ENCODE results near the gene HS3ST4.
"Not testable (repeated sequence)": the region's sequence is repeated elsewhere in the genome, so short reads cannot be mapped to it uniquely, and the experiment has no call there.

HS3ST4 gene

DNA sequence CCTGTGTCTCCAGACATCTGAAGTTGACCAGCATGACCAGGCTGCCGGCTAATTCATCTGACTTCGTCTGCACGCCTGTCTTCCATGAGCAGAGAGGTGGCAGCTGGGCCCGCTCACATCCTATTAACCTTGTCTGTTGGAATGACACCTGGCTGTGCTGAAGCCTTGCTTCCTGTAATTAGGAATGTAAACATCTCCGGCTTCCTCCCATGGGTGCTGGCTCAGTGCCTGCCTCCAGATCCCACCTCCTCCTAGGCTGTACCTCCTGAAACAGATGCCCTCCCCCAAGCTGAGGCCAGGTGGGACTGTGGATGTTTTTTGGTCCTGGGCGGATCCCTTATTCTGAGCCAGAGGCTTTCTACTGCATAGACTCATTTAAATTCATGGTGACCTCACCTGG is 296.3 kb downstream of the HS3ST4 start:
- DNase-seq, result no peak

DNA sequence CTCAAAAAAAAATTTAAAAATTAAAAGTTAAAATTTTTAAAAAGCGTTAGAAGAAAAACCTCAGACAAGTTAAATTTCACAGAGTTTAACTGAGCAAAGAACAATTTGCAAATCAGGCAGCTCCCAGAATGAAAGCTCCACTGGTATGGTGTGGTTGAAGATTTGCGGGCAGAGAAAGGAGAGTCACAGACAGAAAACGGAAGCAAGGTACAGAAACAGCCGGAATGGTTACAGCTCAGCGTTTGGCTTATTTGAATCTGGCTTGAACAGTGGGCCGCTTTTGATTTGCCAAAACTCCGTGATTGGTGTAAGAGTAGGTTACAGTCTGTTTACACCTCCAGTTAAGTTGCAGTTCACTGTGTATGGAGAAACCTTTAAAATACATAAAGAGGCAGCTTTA is 297.1 kb downstream of the HS3ST4 start:
- DNase-seq, result no peak

DNA sequence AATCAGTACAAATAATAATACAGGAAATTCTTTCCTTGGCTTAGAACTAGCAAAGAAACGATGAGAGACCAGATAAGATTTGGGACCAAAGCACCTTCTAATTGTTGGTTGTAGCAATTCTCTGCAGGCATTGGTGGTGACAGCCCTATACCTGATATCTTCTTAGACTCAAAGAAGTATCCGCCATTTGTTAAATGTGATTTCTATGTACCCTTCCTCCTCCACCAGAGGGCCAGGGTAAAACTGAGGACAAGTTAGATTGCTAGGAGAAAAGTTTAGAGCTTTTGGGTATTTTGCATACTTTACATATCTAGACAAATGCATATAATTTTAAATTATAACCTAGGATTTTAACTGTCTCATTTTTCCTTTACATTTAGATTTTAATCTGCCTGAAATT is 304.3 kb downstream of the HS3ST4 start:
- no peak for DNase-seq

DNA sequence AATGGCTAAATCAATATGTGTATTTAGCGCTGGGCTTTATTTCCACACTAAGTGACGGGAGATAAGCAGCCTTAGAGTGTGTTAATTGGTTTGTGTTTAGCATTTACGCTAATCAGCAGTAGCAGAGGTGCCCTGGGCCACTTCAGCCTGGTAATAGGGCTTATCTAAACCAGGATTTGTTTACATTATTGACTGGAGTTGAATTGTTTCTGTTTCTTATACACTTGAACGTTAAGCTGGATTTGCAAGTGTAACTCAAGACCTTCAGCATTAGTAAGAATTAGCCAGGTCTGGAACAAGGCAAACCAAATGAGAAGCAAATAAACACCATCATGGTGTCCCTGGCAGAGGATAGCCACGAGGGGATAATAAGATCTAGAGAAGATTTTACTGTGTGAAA is 313.6 kb downstream of the HS3ST4 start:
- DNase-seq, result no peak

DNA sequence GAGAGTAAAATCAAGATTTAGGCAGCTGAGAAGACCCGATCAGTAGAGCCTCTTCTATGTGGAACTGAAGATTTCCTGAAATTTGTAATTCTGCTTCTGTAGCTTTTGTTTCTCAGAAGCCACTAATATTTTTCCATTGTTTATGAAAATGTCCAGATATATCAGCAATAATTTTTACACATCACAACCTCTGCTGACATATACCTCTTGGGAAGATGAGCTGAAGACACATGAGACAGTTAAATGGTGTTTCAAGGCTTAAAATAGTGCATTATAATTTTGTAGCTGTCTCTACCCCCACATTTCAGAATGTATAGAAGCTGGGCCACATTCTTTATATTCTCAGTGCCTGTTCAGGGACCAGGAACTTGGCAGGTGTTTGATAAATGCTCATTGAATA is 320.6 kb downstream of the HS3ST4 start:
- no peak for DNase-seq

DNA sequence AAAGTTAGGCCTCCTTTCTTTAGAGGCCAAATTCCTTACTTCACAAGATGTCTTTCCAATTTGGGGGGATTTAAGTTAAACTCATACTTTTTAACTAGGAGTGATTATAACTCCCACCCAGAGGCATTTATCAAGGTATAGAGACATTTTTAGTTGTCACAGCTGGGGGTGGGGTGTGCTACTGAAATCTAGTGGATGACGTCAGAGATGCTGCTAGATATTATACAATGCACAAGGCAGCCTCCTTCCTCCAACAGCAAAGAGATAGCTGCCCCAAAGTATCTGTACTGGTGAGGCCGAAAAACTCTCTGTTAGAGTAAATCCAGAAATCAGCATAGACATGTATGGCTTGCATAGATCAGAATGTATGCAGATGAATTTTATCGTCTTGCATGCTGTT is 324.0 kb downstream of the HS3ST4 start:
- no peak for DNase-seq

DNA sequence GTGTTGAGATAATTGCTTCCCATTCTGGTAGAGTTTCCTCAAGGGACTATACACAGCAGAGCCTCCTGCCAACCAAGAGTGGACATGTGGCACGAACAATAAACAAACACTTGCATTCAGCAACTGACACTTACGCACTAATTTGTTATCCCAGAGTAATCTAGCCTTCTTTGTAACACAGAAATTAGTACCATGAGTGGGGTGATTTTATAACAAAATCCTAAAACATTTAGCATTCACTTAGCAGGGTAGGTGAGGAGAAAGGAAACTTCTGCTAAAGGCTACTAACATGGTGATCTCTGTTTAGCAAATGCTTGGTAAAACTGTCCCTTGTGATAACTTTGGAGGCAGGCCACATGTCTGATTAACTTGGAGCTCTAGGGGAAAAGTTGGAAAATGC is 325.2 kb downstream of the HS3ST4 start:
- DNase-seq, result no peak

DNA sequence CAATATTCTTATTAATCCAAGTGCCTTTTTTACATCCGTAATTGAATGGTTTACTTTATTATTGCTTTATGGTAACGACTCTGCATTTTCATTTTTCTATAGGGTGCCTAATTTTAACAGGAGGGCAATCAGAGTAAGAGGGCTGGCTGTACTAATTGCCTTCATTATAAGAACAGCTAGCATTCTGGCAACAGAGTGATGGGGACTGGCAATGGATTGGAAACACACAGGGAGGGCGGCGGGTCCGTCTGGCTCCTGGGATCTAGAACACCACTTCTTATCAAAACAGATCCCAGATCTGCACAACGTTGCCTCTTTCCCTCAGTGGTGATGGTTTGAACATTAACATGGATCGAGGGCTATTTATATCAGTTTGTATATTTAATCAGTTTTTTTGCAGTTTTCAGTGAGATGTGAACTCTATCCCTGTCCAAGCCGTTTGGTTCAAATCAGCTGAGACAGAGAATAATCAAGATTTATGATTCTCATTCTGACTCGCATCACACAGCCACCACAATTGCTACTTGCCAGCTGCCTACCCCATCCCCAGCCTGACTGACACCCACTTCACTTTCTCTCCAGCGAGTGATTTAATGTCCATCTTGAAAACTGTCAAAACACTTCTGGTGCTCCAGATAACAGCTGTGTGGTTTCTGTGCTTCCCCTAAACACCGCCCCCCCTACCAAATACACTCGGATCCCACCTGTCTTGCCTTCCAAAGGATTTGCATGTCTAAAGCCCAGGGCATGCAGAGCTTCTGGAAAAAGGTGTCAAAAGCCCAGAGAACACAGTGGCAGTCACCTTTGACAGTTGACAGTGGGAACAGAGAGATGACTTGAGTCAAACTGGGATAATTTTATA is 327.9 kb downstream of the HS3ST4 start:
- DNase-seq, result no peak

DNA sequence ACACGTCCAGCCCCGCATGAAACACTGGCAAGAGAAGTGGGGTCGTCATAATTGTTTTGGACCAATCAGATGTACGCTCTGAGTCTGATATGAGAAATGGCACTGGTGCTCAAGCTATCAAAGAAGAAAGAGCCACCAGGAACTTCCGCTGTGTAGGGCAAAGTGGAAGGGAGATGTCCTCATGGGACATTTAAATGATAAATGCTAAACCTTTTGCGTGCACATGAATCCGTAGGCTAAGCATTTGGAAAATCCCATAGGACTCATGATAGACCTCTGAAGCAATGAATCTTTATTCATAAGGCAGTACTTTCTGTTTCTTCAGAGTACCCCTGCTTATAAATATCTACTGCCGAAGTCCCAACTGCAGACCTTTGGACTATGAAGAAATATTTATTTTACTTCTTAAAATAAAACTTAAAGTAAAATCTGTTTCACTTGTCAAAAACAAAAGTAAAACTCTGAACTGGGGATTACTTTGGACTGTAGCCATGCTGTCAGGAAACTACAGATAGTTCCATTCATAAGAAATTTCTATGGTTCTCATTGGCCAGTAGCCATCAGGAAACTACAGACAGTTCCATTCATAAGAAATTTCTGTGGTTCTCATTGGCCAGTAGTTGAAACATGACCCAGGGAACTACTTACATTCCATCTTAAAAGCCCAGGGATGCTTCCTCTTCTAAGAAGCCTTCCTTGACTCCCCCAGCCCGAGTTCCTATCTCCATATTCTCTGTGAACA is 335.1 kb downstream of the HS3ST4 start:
- DNase-seq, result no peak

DNA sequence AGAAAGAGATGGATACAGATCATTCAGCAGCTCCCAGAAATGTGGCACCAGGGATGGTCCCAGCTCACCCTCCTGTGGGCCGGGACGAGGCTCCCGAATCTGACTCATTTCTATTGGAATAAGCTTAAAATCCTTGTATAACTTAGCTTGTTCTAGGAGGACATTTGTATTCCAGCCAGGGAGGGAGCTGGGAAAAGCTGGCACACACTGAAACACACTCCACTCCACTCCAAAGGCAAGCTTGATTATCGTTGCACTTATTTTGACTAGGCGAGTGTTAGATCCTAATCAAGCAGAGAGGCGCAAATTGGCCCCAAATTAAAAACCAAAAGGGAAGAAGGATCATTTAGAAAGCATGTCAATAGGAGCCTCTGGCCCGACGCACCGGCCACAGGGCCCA is 339.5 kb downstream of the HS3ST4 start:
- DNase-seq, result peak in 11 of 56 donors; percentile 1 to 18 (median 6)

DNA sequence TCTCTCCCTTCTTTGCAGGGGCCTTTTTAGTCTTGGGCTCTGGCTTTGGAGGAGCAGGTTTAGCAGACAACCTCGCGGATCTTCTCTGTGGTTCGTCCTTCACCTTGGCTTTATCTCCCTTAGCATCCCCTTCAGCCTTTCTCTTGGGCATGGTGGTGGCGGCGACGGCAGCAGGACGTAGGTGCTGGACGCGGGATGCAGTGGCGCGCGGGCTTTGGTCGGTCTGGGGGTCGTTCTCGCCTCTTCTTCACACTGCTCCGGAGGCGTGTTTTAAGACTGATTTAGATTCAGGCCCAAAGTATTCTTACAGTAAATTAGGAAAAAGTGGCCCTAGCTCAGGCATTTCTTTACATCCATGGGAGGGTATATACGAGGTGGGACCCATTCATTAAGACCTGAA is 340.9 kb downstream of the HS3ST4 start:
- not testable (repeated sequence) for DNase-seq

DNA sequence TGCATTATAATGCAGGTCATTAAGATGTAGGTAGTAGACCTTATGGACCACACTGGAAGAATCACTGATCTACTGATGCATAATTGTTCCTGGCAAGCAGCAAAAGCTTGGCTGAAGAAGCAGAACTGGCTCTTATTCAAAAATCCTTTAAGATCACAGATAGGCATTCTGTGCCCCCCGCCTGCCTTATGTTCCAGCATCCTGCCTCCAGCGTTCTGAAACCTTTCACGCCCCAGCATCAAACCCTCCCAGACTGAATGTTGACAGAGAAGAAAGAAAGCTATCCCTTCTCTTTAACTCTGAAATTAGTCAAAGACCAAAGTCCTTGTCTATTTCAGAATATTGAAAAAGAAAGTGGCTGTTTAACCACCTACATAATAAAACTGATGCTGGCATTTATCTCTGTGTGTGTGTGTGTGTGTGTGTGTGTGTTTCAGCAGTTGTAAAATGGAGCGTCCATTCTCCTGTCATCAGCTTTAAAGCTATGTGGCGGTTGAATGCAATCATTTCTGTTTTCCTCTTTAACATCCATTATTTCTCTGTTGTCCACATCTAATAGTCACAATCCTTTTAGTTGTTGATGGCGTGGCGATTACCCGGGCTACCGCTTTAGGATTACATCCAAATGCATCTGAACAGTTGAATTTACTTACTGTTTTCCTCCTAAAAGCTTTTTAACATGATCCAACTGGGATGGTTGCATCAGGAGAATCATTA is 350.4 kb downstream of the HS3ST4 start:
- DNase-seq, result no peak

DNA sequence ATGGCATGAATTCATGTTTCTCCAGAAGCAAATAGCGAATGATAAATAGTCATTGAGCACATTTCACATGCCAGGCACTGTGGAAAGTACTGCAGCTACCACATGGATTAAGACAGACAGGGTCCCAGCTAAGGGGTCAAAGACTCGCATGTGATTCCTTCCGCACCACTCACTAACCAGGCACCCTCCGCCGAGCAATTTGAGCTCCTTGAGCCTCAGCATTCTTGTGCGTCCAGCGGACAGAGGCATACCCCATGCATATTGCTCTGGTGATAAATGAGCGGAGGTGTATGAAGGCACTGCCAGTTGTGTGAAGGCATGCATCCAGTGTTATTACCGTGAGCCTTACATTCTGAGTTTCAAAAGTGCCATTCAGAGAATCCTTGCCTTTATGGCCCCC is 358.7 kb downstream of the HS3ST4 start:
- no peak for DNase-seq

DNA sequence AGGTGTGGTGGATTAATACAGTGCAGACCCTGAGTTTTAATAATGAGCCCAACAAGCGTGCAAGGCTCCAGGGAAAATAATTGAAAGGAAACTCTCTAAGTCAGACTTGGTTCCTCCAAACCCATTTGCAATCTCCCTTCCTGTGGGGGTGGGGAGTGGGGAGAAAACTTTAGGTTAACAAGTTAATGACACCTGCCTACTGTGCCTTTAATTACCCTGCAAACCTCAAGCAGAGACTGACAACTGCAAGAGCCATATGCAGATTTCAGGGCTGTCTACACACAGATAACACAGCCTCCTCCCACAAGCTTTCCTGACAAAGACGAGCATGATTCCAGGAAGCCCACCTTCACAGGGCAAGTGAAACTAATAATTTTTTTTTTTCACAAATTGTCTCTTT is 359.3 kb downstream of the HS3ST4 start:
- DNase-seq, result no peak

DNA sequence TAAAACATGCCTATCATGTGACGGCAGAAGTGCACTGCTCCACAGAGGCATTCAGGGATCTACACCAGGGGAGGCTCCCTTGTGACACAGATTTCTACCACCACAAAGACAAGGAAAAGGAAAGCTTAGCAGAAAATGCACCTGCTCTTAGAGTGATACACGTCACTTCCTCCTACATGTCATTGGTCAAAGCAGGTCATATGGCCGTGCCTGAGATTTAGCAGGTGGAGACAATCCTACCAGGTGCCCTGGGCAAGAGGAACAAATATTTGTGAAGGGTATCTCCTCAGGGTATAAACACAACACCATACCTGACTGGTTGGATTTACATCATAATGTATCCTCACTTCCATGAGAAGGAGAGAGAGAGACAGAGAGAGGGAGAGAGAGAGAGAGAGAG is 362.1 kb downstream of the HS3ST4 start:
- no peak for DNase-seq

DNA sequence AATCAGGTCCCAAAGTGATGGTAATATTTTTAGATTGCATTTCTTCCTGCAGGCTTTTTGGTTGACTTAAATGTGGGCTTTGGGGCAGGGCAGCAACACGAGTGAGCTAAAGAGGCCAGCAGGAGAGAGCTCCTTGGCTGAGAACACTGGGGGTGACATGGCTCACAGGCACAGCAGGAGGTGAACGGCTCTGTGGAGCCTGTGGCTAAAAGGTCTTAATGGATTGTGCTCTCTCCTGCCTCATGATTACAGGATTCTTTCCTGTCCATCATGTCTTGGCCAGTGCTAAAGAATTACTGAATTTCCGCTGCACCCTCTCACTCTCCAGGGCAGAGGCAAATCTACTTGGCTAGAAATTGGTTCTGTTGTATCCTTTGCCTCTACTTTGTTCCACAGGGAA is 366.6 kb downstream of the HS3ST4 start:
- no peak for DNase-seq

DNA sequence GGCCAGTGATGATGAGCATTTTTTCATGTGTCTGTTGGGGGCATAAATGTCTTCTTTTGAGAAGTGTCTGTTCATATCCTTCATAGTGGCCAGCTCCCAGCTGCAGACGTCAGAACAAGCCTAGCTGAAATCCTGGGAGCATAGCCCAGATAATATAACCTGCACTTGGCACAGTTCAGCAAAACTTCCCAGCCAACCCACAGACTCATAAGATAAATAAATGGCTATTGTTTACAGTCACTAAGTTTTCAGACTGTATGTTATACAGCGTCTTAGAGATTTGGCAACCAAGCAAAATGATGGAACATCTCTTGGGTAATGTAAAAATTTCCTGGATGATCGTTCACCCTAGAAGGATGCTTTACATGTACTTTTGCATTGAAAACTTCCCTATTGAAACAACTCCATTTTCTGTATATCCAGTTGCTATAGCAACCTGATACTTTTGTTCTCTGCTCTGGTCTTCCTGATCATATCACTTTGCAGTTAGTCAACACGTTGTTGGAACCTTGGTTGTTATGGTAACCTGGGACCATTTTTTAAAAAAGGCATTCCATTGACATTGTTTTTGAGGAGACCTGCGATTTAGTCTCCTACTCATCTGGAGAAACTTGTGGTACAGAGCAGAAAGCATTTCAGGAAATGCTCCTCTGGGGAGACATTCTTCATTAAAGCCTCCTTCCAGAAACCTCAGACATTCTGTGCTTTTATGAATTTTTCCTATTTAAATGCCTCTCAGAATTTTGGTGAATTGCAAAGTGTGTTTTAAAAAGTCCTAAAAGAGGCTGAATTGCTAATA is 378.7 kb downstream of the HS3ST4 start:
- no peak for DNase-seq

DNA sequence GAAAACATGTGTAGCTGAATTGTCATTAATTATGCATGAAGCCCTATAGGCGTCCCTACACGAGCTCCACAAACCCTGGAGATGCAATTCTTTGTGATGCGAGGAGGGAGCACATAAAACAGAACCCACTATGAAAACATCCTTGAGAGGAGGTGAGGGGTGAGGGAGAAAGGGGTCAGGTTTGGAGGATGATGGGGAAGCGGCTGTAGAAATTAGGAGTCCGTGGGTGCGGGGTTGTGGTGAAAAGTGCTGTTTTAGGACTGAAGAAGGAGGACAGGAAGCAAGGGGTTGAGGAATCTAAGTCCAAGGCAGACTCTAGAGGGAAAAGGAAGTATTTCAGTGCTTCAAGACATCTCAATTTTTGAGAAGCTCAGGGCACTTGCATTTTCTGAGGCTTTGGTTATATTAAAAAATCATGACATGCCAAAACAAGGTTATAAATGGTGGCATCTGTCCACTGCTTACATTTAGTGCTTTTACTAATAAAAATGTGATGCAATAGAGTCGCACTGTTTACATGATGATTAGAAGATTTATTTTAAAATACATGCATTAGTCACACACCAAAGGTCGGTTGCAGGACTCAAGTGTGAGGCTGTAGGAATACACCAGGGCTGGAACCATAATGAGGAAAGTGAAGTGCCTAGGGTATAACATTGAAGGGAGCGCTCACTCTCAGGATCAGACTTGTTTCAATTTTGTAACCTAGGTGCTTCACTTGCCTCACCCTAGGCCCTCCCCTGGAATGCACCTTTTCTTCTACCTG is 379.5 kb downstream of the HS3ST4 start:
- DNase-seq, result no peak

DNA sequence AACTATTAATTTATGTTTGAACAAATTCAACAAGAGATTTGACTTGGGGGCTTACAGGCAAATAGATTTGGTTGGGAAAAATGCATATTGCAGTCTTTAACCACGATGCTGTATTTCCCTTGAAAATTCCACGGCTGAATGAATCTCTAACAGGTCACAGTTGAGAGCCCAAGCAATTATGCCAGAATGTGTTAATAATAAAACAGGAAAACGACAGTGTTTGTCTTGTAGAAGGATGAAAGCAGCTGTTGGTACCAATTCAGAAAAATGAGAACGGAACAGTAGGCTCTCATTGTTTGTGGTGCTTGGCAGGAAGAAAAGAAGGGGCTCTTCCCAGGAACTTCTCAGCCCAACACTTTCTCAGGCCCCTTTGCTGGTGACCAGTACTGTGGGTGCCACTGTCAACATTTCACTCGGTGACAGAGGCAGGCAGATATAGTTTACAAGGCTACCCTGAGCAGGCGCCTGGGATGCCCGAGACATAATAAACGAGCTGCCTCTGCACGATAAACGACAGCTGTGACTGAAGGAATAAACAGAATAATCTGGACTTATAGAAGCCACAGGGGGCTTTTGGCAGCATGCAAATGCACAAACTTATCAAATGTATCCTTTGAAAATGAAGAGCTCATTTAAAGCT is 387.1 kb downstream of the HS3ST4 start:
- no peak for DNase-seq

DNA sequence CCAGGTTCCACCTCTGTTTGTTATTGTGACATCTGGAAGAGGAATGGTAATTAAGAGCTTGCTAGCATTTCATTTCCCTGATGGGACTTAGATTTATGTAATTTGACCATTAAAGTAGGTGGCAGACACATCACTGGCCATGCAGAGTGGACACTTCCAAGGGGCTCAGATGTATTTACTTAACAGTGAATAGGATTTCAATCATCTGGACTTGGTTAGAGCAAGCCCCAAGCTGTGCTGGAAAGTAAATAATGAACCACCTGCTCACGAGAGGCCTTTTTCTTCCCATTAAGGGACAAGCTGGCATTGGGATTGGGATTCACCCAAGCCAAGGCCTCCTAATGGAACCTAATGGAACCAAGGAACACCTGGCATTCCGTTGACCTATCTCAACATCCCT is 395.3 kb downstream of the HS3ST4 start:
- DNase-seq, result no peak

Data from amygdala (tissue), 56 donors.